ENCODE data around the gene VSTM2B. TPM values are rescaled to one million over a fixed set of nuclear protein-coding genes. Genes with fewer than 3 reads are reported as not detected.
A peak's percentile ranks its signal among the peaks of the same experiment; 100 is the strongest.

Gene VSTM2B
- total and polyA plus RNA-seq, 2 donors from 2014 or later: not detected

- no peaks in the 10 kb centered on the region for H3K36me3 ChIP-seq (ENCODE audit: control insufficient read depth in 2 of 3, insufficient read depth in 3 of 3, low read length in 3 of 3)
- intact Hi-C loops (cut with DNase I): no loop called here
Observed at GRCh38 chr19:29541473-29542253, 15.9 kb downstream of the VSTM2B start.

GRCh38 chr19:29542327-29542726, 16.5 kb downstream of the VSTM2B start:
- H3K27ac ChIP-seq (ENCODE audit: low read depth in 2 of 2, low read length in 2 of 2): no peak overlapping the region
- intact Hi-C loops (cut with DNase I): no loop called here
- no peaks in the 10 kb centered on the region for H3K9me3 ChIP-seq (ENCODE audit: control insufficient read depth in 2 of 3, insufficient read depth in 1 of 3, low read length in 3 of 3)
- TF ChIP-seq CTCF (IDR thresholded peaks at IDR 0.05; ENCODE audit: borderline replicate concordance, extremely low read depth, insufficient read depth): no peak
- FAIRE-seq (no peak), DNase-seq (no peak)
- H3K9ac ChIP-seq (ENCODE audit: low read length in 3 of 3): no peak overlapping the region
- H3K27me3 ChIP-seq (ENCODE audit: control insufficient read depth, insufficient read depth, low read length): no peaks in the 10 kb centered on the region
- H3K4me3 ChIP-seq (ENCODE audit: low read length in 3 of 3): no peak overlapping the region
- H3K36me3 ChIP-seq (ENCODE audit: control insufficient read depth in 2 of 3, insufficient read depth in 3 of 3, low read length in 3 of 3): no peaks in the 10 kb centered on the region
- no peaks in the 10 kb centered on the region for H3K4me1 ChIP-seq (ENCODE audit: control insufficient read depth in 2 of 3, insufficient read depth in 2 of 3, low read depth in 1 of 3, low read length in 3 of 3)

More at GRCh38 chr19:29541473-29542253, 15.9 kb downstream of the VSTM2B start:
- Histone ChIP-seq H3K9me3 (ENCODE audit: control insufficient read depth in 2 of 3, insufficient read depth in 1 of 3, low read length in 3 of 3) (no peaks in the 10 kb centered on the region), H3K9ac (ENCODE audit: low read length in 3 of 3) (no peak overlapping the region), H3K27me3 (ENCODE audit: control insufficient read depth, insufficient read depth, low read length) (no peaks in the 10 kb centered on the region), H3K4me3 (ENCODE audit: low read length in 3 of 3) (no peak overlapping the region), H3K4me1 (ENCODE audit: control insufficient read depth in 2 of 3, insufficient read depth in 2 of 3, low read depth in 1 of 3, low read length in 3 of 3) (no peaks in the 10 kb centered on the region), H3K27ac (ENCODE audit: low read depth in 2 of 2, low read length in 2 of 2) (no peak overlapping the region)
- no peak for DNase-seq
- TF ChIP-seq CTCF (IDR thresholded peaks at IDR 0.05; ENCODE audit: borderline replicate concordance, extremely low read depth, insufficient read depth): no peak
- no peak for FAIRE-seq

- TF ChIP-seq CTCF (IDR thresholded peaks at IDR 0.05; ENCODE audit: borderline replicate concordance, extremely low read depth, insufficient read depth): no peak
- H3K27ac ChIP-seq (ENCODE audit: low read depth in 2 of 2, low read length in 2 of 2): no peak overlapping the region
- H3K27me3 ChIP-seq (ENCODE audit: control insufficient read depth, insufficient read depth, low read length): no peaks in the 10 kb centered on the region
- DNase-seq (peak in 1 of 5 donors; percentile 9), FAIRE-seq (no peak)
- H3K4me1 ChIP-seq (ENCODE audit: control insufficient read depth in 2 of 3, insufficient read depth in 2 of 3, low read depth in 1 of 3, low read length in 3 of 3): no peaks in the 10 kb centered on the region
- intact Hi-C loops (cut with DNase I): no loop called here
- no peaks in the 10 kb centered on the region for H3K36me3 ChIP-seq (ENCODE audit: control insufficient read depth in 2 of 3, insufficient read depth in 3 of 3, low read length in 3 of 3)
- no peaks in the 10 kb centered on the region for H3K9me3 ChIP-seq (ENCODE audit: control insufficient read depth in 2 of 3, insufficient read depth in 1 of 3, low read length in 3 of 3)
- H3K4me3 ChIP-seq (ENCODE audit: low read length in 3 of 3): no peak overlapping the region
- H3K9ac ChIP-seq (ENCODE audit: low read length in 3 of 3): no peak overlapping the region
Observed at GRCh38 chr19:29542776-29543175, 17.0 kb downstream of the VSTM2B start.
